K562 (cell line): ENCODE measurements around the gene MYL6B. TPM values are rescaled to one million over a fixed set of nuclear protein-coding genes. Genes with fewer than 3 reads are reported as not detected.
A peak's percentile ranks its signal among the peaks of the same experiment; 100 is the strongest.

Experiments
- ATAC-seq: fragments of 200-7000 bp; cut with Tn5 transposase; 3 replicates; pipeline ENCODE4 v1.9.1; 2020; ENCODE audit warnings: moderate library complexity
- BruUV-seq: library from RNA; stranded (reverse); fragments of 400-500 nt; replicated peaks from 2 replicates; lab custom pipeline; 2021; lab: Mats Ljungman, UMichigan
- CTCF ChIA-PET: fragments of 300-600 bp; formaldehyde crosslinking; extraction: SDS; loops from one replicate; lab custom pipeline; 2021; ENCODE audit warnings: low intra/inter-chr PET ratio; lab: Yijun Ruan, JAX
- POLR2A ChIA-PET: fragments of 300-600, 350-650 bp; sonication (Branson Sonifier 250); formaldehyde crosslinking; extraction: SDS; loops from one replicate; lab custom pipeline; 2021; ENCODE audit warnings: antibody characterized with exemption, inconsistent platforms; lab: Yijun Ruan, JAX
- DNase-seq, 4 experiments: peaks; one replicate each; pipeline versions ENCODE4 v3.0.0 to v3.0.0-alpha.2; 2011 to 2018; ENCODE audit warnings: low spot score in 3 of 4, mixed read lengths in 3 of 4; ENCODE audit errors: extremely low read depth in 1 of 4
- FAIRE-seq: peaks from 2 replicates; lab custom pipeline; 2011; peaks lifted over from hg19 to GRCh38; lab: Jason Lieb, UNC
- H2AFZ ChIP-seq: 2 replicates; pipeline ENCODE4 v1.6.0; 2011; ENCODE audit warnings: low read depth, low read length, control low read depth, inconsistent platforms
- H3K27ac ChIP-seq: fragments of 200-600 bp; 3 replicates; pipeline ENCODE4 v1.8.0; 2011; ENCODE audit warnings: low read depth, mild to moderate bottlenecking, control low read depth, inconsistent platforms, low read length, moderate library complexity, mixed read lengths; ENCODE audit errors: extremely low read depth
- H3K27me3 ChIP-seq, 2 experiments: fragments of 300-600 bp in 1 of 2; 2 replicates in 1 of 2; 3 replicates in 1 of 2; pipeline versions ENCODE4 v1.6.0 to v1.8.0; 2011; ENCODE audit warnings: inconsistent platforms in 2 of 2, low read length in 2 of 2, mild to moderate bottlenecking in 1 of 2, mixed read lengths in 1 of 2, moderate library complexity in 1 of 2; ENCODE audit not compliant: control insufficient read depth in 2 of 2, insufficient read depth in 2 of 2
- H3K36me3 ChIP-seq: fragments of 300-600 bp; 3 replicates; pipeline ENCODE4 v1.8.0; 2011; ENCODE audit warnings: mild to moderate bottlenecking, low read length, inconsistent platforms; ENCODE audit not compliant: control insufficient read depth, insufficient read depth
- H3K4me1 ChIP-seq, 2 experiments: fragments of 200-600 bp in 1 of 2; replicated peaks in 1 of 2; 2 replicates in 1 of 2; 3 replicates in 1 of 2; pipeline versions ENCODE4 v1.5.1 to v1.8.0; 2011; ENCODE audit warnings: inconsistent platforms in 2 of 2, low read length in 2 of 2, mild to moderate bottlenecking in 1 of 2, mixed read lengths in 1 of 2, moderate library complexity in 1 of 2; ENCODE audit not compliant: control insufficient read depth in 2 of 2, insufficient read depth in 2 of 2
- H3K4me2 ChIP-seq: 2 replicates; pipeline ENCODE4 v1.6.1; 2011; ENCODE audit warnings: low read length, control low read depth, inconsistent platforms, mixed read lengths; ENCODE audit not compliant: insufficient read depth
- H3K4me3 ChIP-seq: fragments of 200-600 bp; sonication (generic), shearing (Covaris generic); 2 replicates; pipeline ENCODE4 v1.5.1; 2016; ENCODE audit warnings: control low read depth, inconsistent platforms
- H3K79me2 ChIP-seq: fragments of 200-600 bp; 3 replicates; pipeline ENCODE4 v1.8.0; 2011; ENCODE audit warnings: low read length, inconsistent platforms; ENCODE audit not compliant: control insufficient read depth, insufficient read depth
- H3K9ac ChIP-seq, 2 experiments: 2 replicates each; pipeline versions ENCODE4 v1.6.0 to v1.6.1; 2011; ENCODE audit warnings: low read depth in 2 of 2, low read length in 2 of 2, control low read depth in 1 of 2, inconsistent platforms in 1 of 2, mild to moderate bottlenecking in 1 of 2, mixed read lengths in 1 of 2; ENCODE audit not compliant: insufficient read depth in 1 of 2
- H3K9me1 ChIP-seq: one replicate; pipeline ENCODE4 v1.6.0; 2011; ENCODE audit warnings: inconsistent platforms, mild to moderate bottlenecking, low read length, moderate library complexity; ENCODE audit not compliant: control insufficient read depth, insufficient read depth
- H3K9me3 ChIP-seq: replicated peaks from 2 replicates; pipeline ENCODE4 v1.5.1; 2011; ENCODE audit warnings: low read depth, low read length, inconsistent platforms; ENCODE audit not compliant: control insufficient read depth, insufficient read depth
- H4K20me1 ChIP-seq: replicated peaks from 2 replicates; pipeline ENCODE4 v1.6.1; 2011; ENCODE audit warnings: low read length, inconsistent platforms, mixed read lengths; ENCODE audit not compliant: control insufficient read depth, insufficient read depth
- ATF3 ChIP-seq, 2 experiments: fragments of 450-650 bp in 1 of 2; sonication (generic) in 1 of 2; formaldehyde crosslinking in 1 of 2; IDR thresholded peaks in 1 of 2; conservative IDR thresholded peaks in 1 of 2; 2 replicates each; pipeline versions ENCODE4 v1.6.1 to v1.8.1; 2016 to 2023; ENCODE audit warnings: mild to moderate bottlenecking in 2 of 2, moderate library complexity in 2 of 2, inconsistent platforms in 1 of 2, missing genetic modification reagents in 1 of 2
- DIDO1 ChIP-seq: fragments of 450-650 bp; IDR thresholded peaks from 2 replicates; pipeline ENCODE4 v1.6.1; 2016; ENCODE audit warnings: low read depth, missing biosample characterization, missing genetic modification characterization
- FOSL1 ChIP-seq: fragments of 200-800 bp; sonication (Bioruptor generic); conservative IDR thresholded peaks from 2 replicates; pipeline ENCODE4 v1.6.1; 2016; ENCODE audit warnings: missing genetic modification characterization, missing compliant biosample characterization
- FOXK2 ChIP-seq, 2 experiments: fragments of 450-650 bp; IDR thresholded peaks in 1 of 2; conservative IDR thresholded peaks in 1 of 2; 2 replicates each; pipeline ENCODE4 v1.6.1; 2016; ENCODE audit warnings: low read depth in 2 of 2, mild to moderate bottlenecking in 1 of 2
- MECOM ChIP-seq: fragments of 250-450 bp; sonication (Bioruptor Pico); IDR thresholded peaks from 2 replicates; pipeline ENCODE4 v1.8.0; 2022; ENCODE audit warnings: inconsistent platforms
- MTA2 ChIP-seq: fragments of 450-650 bp; IDR thresholded peaks from 2 replicates; pipeline ENCODE4 v1.6.1; 2016; ENCODE audit warnings: low read depth
- NR2F6 ChIP-seq: fragments of 450-650 bp; formaldehyde crosslinking; IDR thresholded peaks from 2 replicates; pipeline ENCODE4 v1.4.0; 2020; ENCODE audit warnings: mild to moderate bottlenecking
- PHF20 ChIP-seq: fragments of 450-650 bp; IDR thresholded peaks from 2 replicates; pipeline ENCODE4 v1.6.1; 2018; ENCODE audit not compliant: partially characterized antibody
- RBFOX2 ChIP-seq: fragments of 200-400 bp; formaldehyde crosslinking; IDR thresholded peaks from 2 replicates; pipeline ENCODE4 v1.6.1; 2017; ENCODE audit warnings: low read depth, mild to moderate bottlenecking, low read length, moderate library complexity
- SMARCE1 ChIP-seq: fragments of 450-650 bp; IDR thresholded peaks from 2 replicates; pipeline ENCODE4 v1.7.1; 2016; ENCODE audit warnings: mild to moderate bottlenecking
- SOX6 ChIP-seq: fragments of 450-650 bp; IDR thresholded peaks from 2 replicates; pipeline ENCODE4 v1.6.1; 2014; ENCODE audit warnings: mild to moderate bottlenecking
- TAL1 ChIP-seq: fragments of 450-650 bp; IDR thresholded peaks from 2 replicates; pipeline ENCODE4 v1.6.1; 2016; ENCODE audit warnings: mild to moderate bottlenecking
- TEAD4 ChIP-seq, 2 experiments: sonication (generic) in 1 of 2; formaldehyde crosslinking in 1 of 2; IDR thresholded peaks; 2 replicates each; pipeline versions ENCODE4 v1.6.1 to v1.8.0; 2012 to 2022; ENCODE audit warnings: borderline replicate concordance in 1 of 2, inconsistent platforms in 1 of 2, low read length in 1 of 2, mild to moderate bottlenecking in 1 of 2, missing genetic modification reagents in 1 of 2
- TFAP4 ChIP-seq: sonication (generic); formaldehyde crosslinking; IDR thresholded peaks from 2 replicates; pipeline ENCODE4 v1.8.0; 2022; ENCODE audit warnings: missing genetic modification reagents, mild to moderate bottlenecking, moderate library complexity, borderline replicate concordance
- TRIM24 ChIP-seq, 2 experiments: fragments of 450-650 bp; IDR thresholded peaks; 2 replicates each; pipeline ENCODE4 v1.6.1; 2016
- ZBTB11 ChIP-seq, 3 experiments: fragments of 200-800 bp in 1 of 3; fragments of 250-450 bp in 1 of 3; fragments of 450-650 bp in 1 of 3; sonication (Bioruptor Pico) in 1 of 3; sonication (Bioruptor generic) in 1 of 3; formaldehyde crosslinking in 1 of 3; IDR thresholded peaks; 2 replicates each; pipeline versions ENCODE4 v1.6.1 to v1.8.0; 2016 to 2022; ENCODE audit warnings: mild to moderate bottlenecking in 2 of 3, missing genetic modification characterization in 2 of 3, missing compliant biosample characterization in 1 of 3, moderate library complexity in 1 of 3
- WGBS: fragments of 100-300 bp; shearing (Covaris generic); methylation state at CpG from one replicate; pipeline ENCODE4 v1.1.6; 2016; ENCODE audit warnings: low coverage, mixed read lengths; ENCODE audit not compliant: insufficient coverage; ENCODE audit errors: missing lambda C conversion rate; 5-methylcytosine and 5-hydroxymethylcytosine counted together
- in situ Hi-C: fragments of 300-500 bp; cut with MboI; formaldehyde crosslinking; loops from 4 replicates; pipeline ENCODE4 v1.15.0; 2018; ENCODE audit warnings: inconsistent platforms, mixed read lengths
- intact Hi-C: fragments of 100-400 bp; cut with micrococcal nuclease; formaldehyde crosslinking; loops from 2 replicates; pipeline ENCODE4 v1.14.2; 2022
- polyA plus RNA-seq, 8 experiments: library from polyadenylated mRNA; depleted of rRNA in 4 of 8; stranded (reverse) in 5 of 8; unstranded in 3 of 8; fragments of >200 nt; fragmentation: Nextera tagmentation in 2 of 8; fragmentation: Illumina TruSeq in 1 of 8; extraction: Ambion mirVana in 2 of 8; extraction: Trizol in 1 of 8; gene quantifications; 2 replicates each; pipeline versions ENCODE4 v1.2.1 to v1.2.3, GENCODE V29; 2011 to 2014; ENCODE audit warnings: inconsistent platforms in 1 of 8, missing spikeins in 1 of 8
- total RNA-seq, 7 experiments: library from RNA; depleted of rRNA in 6 of 7; stranded (reverse); fragments of >200 nt in 6 of 7; fragmentation: Illumina TruSeq in 2 of 7; extraction: Trizol in 2 of 7; gene quantifications; 2 replicates each; pipeline versions ENCODE4 v1.2.1 to v1.2.3, GENCODE V29; 2011 to 2021; ENCODE audit warnings: low replicate concordance in 1 of 7

MYL6B gene
- total and polyA plus RNA-seq, 9 of the 15 experiments (the other 6 are each of a cell fraction or from before 2014, with no cell fraction given), result 42.8 to 77.3 (median 68.6) TPM

- no peak for TF ChIP-seq ZBTB11 (CRISPR knock-in tag; IDR thresholded peaks at IDR 0.05)
These were observed 46.8 kb upstream of the MYL6B start (continued) for GRCh38 chr12:56105609-56105902.

- H2AFZ ChIP-seq, result no peak overlapping the region
- WGBS, result 54% methylated on average over 3 of the region's 3 CpGs
- in situ Hi-C loops, result no loop called here
- intact Hi-C loops, result no loop called here
- ChIA-PET CTCF (no interaction called here), POLR2A (interaction anchor here (0.7 to 7.8 kb wide), 3 partner anchors 10 to 368 kb away, joined by 3 to 125 read pairs (median 4); partner anchors contain the start of genes RPL41 and ZC3H10)
- H3K9me3 ChIP-seq, result peaks cover 5% of the 10 kb centered on the region; the same call in 1 of the 2 replicates
- FAIRE-seq, result no peak
- H3K36me3 ChIP-seq, result peaks cover 70% of the 10 kb centered on the region
- DNase-seq, result peak in 2 of 4 experiments; percentile 40 to 59
- H3K4me2 ChIP-seq, result peak overlapping the region; percentile 99
- no peak for ATAC-seq
- peak overlapping the region; percentile 99 for H3K27ac ChIP-seq
- peak overlapping the region; percentile 21 to 35; a peak in 2 of 4 replicates for H3K9ac ChIP-seq
- H3K79me2 ChIP-seq, result peaks cover 47% of the 10 kb centered on the region
- H3K27me3 ChIP-seq, result no peaks in the 10 kb centered on the region
- BruUV-seq, result no TSS peak
- no peak overlapping the region for H3K4me3 ChIP-seq
- peaks cover 11 to 25% of the 10 kb centered on the region in 2 experiments; a peak in 4 of 5 replicates for H3K4me1 ChIP-seq
- peaks cover 10% of the 10 kb centered on the region for H4K20me1 ChIP-seq
- H3K9me1 ChIP-seq, result no peaks in the 10 kb centered on the region
- TF ChIP-seq TEAD4 (IDR thresholded peaks at IDR 0.05; ENCODE audit: low read length) (peak; percentile 85), TEAD4 (CRISPR knock-in tag; IDR thresholded peaks at IDR 0.05; ENCODE audit: borderline replicate concordance) (no peak), SMARCE1 (peak; percentile 37; the same call in 1 of the 2 replicates), TRIM24 (IDR thresholded peaks at IDR 0.05) (peak; percentile 69 to 79), FOSL1 (tag) (peak; percentile 52; the same call in 1 of the 2 replicates), FOXK2 (conservative IDR thresholded peaks at IDR 0.05 in 1 of 2, IDR thresholded peaks at IDR 0.05 in 1 of 2; ENCODE audit: low read depth in 2 of 2) (peak; percentile 54 to 59; a peak in 2 of 4 replicates), NR2F6 (CRISPR knock-in tag) (no peak), DIDO1 (tag) (no peak), TFAP4 (0 out of 2 replicates have a peak, but pooled peaks have one; percentile 9), MECOM (CRISPR knock-in tag) (no peak), RBFOX2 (0 out of 2 replicates have a peak, but pooled peaks have one; percentile 29), ATF3 (IDR thresholded peaks at IDR 0.05) (no peak), ATF3 (CRISPR knock-in tag; conservative IDR thresholded peaks at IDR 0.05) (no peak), TAL1 (peak; percentile 88), SOX6 (peak; percentile 62; the same call in 1 of the 2 replicates), PHF20 (no peak), MTA2 (peak; percentile 77)
These were observed 45.1 kb upstream of the MYL6B start for GRCh38 chr12:56107242-56107641.
